Caco-2 (cell line): ENCODE data around the gene AKT1. TPM values are rescaled to one million over a fixed set of nuclear protein-coding genes. Genes with fewer than 3 reads are reported as not detected.
A peak's percentile ranks its signal among the peaks of the same experiment; 100 is the strongest.

Source experiments
- BruUV-seq: library from RNA; stranded (reverse); fragments of 400-500 nt; replicated peaks from 2 replicates; lab custom pipeline; 2021; lab: Mats Ljungman, UMichigan
- CTCF ChIA-PET: fragments of 300-600 bp; sonication (Branson Sonifier 250); formaldehyde crosslinking; loops from one replicate; lab custom pipeline; 2022; ENCODE audit warnings: antibody characterized with exemption; lab: Charles Lee
- POLR2A ChIA-PET: fragments of 300-600 bp; sonication (Branson Sonifier 250); formaldehyde crosslinking; loops from one replicate; lab custom pipeline; 2022; ENCODE audit warnings: antibody characterized with exemption; lab: Charles Lee
- DNase-seq, 2 experiments: peaks; one replicate each; pipeline versions ENCODE4 v3.0.0 to v3.0.0-alpha.2; 2020 to 2022
- H3K27me3 ChIP-seq: replicated peaks from 2 replicates; pipeline ENCODE4 v1.6.0; 2011; ENCODE audit warnings: low read length; ENCODE audit not compliant: control insufficient read depth, insufficient read depth
- H3K36me3 ChIP-seq: 2 replicates; pipeline ENCODE4 v1.5.1; 2011; ENCODE audit warnings: low read length; ENCODE audit not compliant: control insufficient read depth, insufficient read depth
- H3K4me1 ChIP-seq: fragments of 250-450 bp; sonication (Bioruptor Pico); 2 replicates; pipeline ENCODE4 v1.5.1; 2020; ENCODE audit warnings: mild to moderate bottlenecking
- H3K4me3 ChIP-seq: 2 replicates; pipeline ENCODE4 v1.5.1; 2011; ENCODE audit warnings: low read depth, mild to moderate bottlenecking, control low read depth, low read length
- H3K9me3 ChIP-seq: fragments of 250-450 bp; sonication (Bioruptor Pico); 2 replicates; pipeline ENCODE4 v1.5.1; 2020; ENCODE audit warnings: mild to moderate bottlenecking, moderate library complexity
- H3K27ac Mint-ChIP-seq: one replicate; pipeline ENCODE4 v1.8.0; 2022; ENCODE audit warnings: mixed read lengths; ENCODE audit not compliant: unreplicated experiment
- H3K27me3 Mint-ChIP-seq: one replicate; pipeline ENCODE4 v1.8.0; 2022; ENCODE audit warnings: mixed read lengths; ENCODE audit not compliant: insufficient read depth, unreplicated experiment
- H3K36me3 Mint-ChIP-seq: one replicate; pipeline ENCODE4 v1.8.0; 2022; ENCODE audit warnings: mild to moderate bottlenecking, mixed read lengths; ENCODE audit not compliant: insufficient read depth, unreplicated experiment
- H3K4me1 Mint-ChIP-seq: one replicate; pipeline ENCODE4 v1.8.0; 2022; ENCODE audit warnings: low read depth, mixed read lengths; ENCODE audit not compliant: unreplicated experiment
- H3K4me3 Mint-ChIP-seq: one replicate; pipeline ENCODE4 v1.8.0; 2022; ENCODE audit warnings: mild to moderate bottlenecking, moderate library complexity, mixed read lengths; ENCODE audit not compliant: unreplicated experiment
- H3K9me3 Mint-ChIP-seq: one replicate; pipeline ENCODE4 v1.8.0; 2022; ENCODE audit warnings: mixed read lengths; ENCODE audit not compliant: unreplicated experiment
- intact Hi-C: fragments of 100-400 bp; cut with micrococcal nuclease; formaldehyde crosslinking; loops from one replicate; pipeline ENCODE4 v1.10.0; 2022; ENCODE audit not compliant: unreplicated experiment
- total RNA-seq: library from RNA; stranded (reverse); gene quantifications from 2 replicates; pipeline ENCODE4 v1.2.3, GENCODE V29; 2022
- TF ChIP-seq, protein P1 (sequence below), 2 experiments: fragments of 200-600 bp in 1 of 2; IDR thresholded peaks; 1 replicate in 1 of 2; 2 replicates in 1 of 2; pipeline versions ENCODE4 v1.5.1 to v1.8.0; 2011 to 2022; ENCODE audit warnings: antibody characterized with exemption in 1 of 2, control low read depth in 1 of 2, inconsistent platforms in 1 of 2, low read depth in 1 of 2, low read length in 1 of 2, mild to moderate bottlenecking in 1 of 2, moderate library complexity in 1 of 2; ENCODE audit not compliant: insufficient read depth in 1 of 2, severe bottlenecking in 1 of 2, unreplicated experiment in 1 of 2

AKT1 gene
- total RNA-seq, 1 experiment from 2014 or later, result 110 TPM

DNA sequence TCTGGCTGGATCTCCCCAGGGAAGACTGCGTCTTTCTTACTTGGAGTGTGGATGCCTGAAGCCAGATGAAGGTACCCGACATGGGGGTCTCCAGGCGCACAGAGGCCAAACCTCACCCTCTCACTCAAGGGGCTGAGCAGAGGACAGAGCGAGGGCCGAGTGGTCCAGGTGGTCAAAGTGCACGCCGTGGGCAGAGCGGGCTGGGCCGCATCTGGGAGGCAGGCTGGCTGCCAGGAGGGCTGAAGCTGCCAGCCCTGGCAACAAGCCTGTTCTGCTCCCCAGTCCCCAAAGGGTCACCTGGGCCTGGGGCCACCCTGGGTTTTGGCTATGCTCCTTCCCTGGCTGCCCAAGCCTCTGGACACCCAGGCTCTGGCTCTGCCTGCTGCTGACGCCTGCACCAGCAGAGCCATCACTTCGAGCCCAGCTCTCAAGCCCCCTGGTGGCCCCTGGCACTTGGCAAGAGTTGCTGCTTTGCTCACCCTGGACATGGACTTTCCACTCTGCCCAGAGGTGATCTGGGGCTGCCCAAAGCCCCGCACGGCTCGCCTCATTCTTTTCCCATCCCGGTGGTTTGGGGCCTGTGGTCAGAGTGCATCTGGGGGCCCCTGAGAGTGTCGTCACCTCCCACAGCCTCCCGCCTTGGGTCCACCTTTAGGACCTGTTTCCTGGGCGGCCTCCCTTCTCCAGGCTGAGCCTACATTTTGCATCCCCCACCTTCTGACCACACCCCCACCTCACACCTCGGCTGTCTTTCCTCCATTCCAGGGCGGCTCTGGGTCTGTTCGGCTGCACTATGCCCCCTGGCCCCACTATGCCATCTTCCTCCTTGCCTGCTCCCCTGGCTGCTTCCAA is 68.7 kb downstream of the AKT1 start:
- intact Hi-C loops, result no loop called here
- H3K4me1 ChIP-seq, result peaks cover 12% of the 10 kb centered on the region
- Mint-ChIP-seq H3K4me1 (no peaks in the 10 kb centered on the region), H3K9me3 (no peaks in the 10 kb centered on the region), H3K4me3 (no peak overlapping the region), H3K27me3 (peaks cover 7% of the 10 kb centered on the region), H3K27ac (no peak overlapping the region), H3K36me3 (peaks cover 11% of the 10 kb centered on the region)
- TF ChIP-seq, protein P1, sequence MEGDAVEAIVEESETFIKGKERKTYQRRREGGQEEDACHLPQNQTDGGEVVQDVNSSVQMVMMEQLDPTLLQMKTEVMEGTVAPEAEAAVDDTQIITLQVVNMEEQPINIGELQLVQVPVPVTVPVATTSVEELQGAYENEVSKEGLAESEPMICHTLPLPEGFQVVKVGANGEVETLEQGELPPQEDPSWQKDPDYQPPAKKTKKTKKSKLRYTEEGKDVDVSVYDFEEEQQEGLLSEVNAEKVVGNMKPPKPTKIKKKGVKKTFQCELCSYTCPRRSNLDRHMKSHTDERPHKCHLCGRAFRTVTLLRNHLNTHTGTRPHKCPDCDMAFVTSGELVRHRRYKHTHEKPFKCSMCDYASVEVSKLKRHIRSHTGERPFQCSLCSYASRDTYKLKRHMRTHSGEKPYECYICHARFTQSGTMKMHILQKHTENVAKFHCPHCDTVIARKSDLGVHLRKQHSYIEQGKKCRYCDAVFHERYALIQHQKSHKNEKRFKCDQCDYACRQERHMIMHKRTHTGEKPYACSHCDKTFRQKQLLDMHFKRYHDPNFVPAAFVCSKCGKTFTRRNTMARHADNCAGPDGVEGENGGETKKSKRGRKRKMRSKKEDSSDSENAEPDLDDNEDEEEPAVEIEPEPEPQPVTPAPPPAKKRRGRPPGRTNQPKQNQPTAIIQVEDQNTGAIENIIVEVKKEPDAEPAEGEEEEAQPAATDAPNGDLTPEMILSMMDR (IDR thresholded peaks at IDR 0.05; ENCODE audit: insufficient read depth in 1 of 2, low read depth in 1 of 2, low read length in 1 of 2, severe bottlenecking in 1 of 2, unreplicated experiment in 1 of 2), result peak; percentile 13 to 16
- POLR2A ChIA-PET, result no interaction called here
- CTCF ChIA-PET, result no interaction called here
- H3K4me3 ChIP-seq, result no peak overlapping the region
- no peaks in the 10 kb centered on the region for H3K9me3 ChIP-seq
- H3K27me3 ChIP-seq, result no peaks in the 10 kb centered on the region
- no peaks in the 10 kb centered on the region for H3K36me3 ChIP-seq
- peak in 1 of 2 experiments; percentile 43 for DNase-seq
- BruUV-seq, result no TSS peak

DNA sequence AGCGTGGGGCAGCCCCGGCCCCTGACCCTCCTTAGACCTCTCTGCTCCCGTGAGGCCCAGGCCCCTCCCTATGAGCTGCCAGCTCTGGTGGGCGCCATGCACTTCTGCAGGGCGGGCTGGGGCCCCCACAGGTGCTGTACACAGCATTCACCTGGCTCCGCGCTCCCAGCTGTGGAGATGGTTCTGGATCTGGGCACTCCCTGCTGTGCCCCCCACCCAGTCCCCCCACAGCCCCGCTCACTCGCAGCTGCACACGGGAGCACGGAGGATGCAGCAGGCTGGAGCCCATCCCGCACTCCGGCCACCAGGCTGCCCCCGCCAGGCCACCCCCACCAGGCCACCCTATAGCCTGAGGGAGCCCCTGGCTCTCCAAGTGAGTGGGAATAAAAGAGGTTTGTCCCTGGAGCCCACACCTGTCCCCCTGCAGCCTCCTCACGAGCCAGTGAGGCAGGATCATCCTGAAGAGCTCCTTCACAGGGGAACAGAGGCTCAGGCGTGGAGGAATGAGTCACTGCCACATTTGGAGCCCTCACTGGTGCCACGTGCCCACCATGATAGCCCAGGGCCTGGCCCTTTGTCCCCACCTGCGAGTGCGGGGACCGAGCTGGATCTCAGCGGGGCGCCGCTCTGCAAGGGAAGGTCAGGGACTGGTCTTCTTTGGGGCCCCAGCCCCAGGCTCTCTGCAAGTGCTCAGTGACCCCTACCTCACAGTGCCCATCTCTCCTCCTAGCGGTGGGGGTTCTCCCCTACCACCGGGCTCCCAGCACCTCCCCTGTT is 69.6 kb downstream of the AKT1 start:
- Mint-ChIP-seq H3K27ac (no peak overlapping the region), H3K36me3 (peaks cover 11% of the 10 kb centered on the region), H3K4me3 (peak overlapping the region; percentile 54), H3K4me1 (no peaks in the 10 kb centered on the region), H3K9me3 (no peaks in the 10 kb centered on the region), H3K27me3 (peaks cover 7% of the 10 kb centered on the region)
- Histone ChIP-seq H3K27me3 (no peaks in the 10 kb centered on the region), H3K36me3 (no peaks in the 10 kb centered on the region), H3K4me3 (no peak overlapping the region), H3K4me1 (peaks cover 12% of the 10 kb centered on the region), H3K9me3 (no peaks in the 10 kb centered on the region)
- no TSS peak for BruUV-seq
- intact Hi-C loops, result no loop called here
- TF ChIP-seq, protein P1 (IDR thresholded peaks at IDR 0.05; ENCODE audit: insufficient read depth in 1 of 2, low read depth in 1 of 2, low read length in 1 of 2, severe bottlenecking in 1 of 2, unreplicated experiment in 1 of 2), result no peak
- no peak for DNase-seq
- POLR2A ChIA-PET, result no interaction called here
- CTCF ChIA-PET, result interaction anchor here (0.8 to 0.9 kb wide), 2 partner anchors 23 to 102 kb away, joined by 3 read pairs; no protein-coding TSS in a partner anchor

DNA sequence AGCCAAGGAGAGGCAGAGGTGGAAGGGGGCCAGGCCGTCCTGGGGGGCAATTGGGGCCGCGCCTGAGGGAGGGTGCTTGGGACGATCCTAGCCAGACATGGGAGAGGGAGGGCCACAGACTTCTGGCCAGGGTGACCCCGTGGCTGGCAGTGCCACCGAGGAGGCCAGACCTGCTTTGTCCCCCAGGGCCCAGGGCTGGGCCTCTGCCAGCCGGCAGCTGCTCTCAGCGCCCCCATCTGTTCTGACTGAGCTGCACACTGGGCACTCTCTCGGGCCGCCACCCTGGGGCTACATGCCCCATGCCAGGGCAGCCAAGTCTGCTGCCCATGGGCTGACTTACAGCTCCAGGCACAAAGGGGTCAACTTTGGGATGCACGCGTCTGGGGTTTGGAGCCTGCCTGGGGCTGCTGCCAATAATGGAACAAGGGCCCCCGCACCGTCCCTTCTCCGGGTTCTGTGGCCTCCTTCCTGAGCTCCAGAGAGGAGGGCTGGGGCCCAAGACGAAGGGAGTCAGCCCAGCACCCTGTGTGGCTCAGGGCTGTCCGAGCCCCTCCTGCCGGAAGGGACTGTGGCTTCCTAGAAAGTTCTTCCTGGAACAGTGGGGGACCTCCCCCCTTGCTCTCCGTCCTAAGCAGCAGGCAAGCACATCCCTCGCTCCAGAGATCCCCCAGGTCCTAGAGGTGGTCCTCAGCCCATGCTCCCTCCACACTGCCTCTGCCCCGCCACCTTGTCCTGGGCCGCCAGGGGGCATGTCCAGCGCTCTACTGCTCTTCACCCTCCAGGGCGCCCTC is 70.4 kb downstream of the AKT1 start:
- DNase-seq, result no peak
- BruUV-seq, result no TSS peak
- H3K27me3 Mint-ChIP-seq, result peaks cover 7% of the 10 kb centered on the region
- TF ChIP-seq, protein P1 (IDR thresholded peaks at IDR 0.05; ENCODE audit: insufficient read depth in 1 of 2, low read depth in 1 of 2, low read length in 1 of 2, severe bottlenecking in 1 of 2, unreplicated experiment in 1 of 2), result no peak
- ChIA-PET POLR2A (no interaction called here), CTCF (interaction anchor here (0.8 to 0.9 kb wide), 2 partner anchors 24 to 103 kb away, joined by 3 read pairs; no protein-coding TSS in a partner anchor)
- no peaks in the 10 kb centered on the region for H3K4me1 Mint-ChIP-seq
- intact Hi-C loops, result no loop called here
- Histone ChIP-seq H3K4me1 (peaks cover 12% of the 10 kb centered on the region), H3K27me3 (no peaks in the 10 kb centered on the region), H3K4me3 (peak overlapping the region; percentile 75), H3K9me3 (no peaks in the 10 kb centered on the region), H3K36me3 (no peaks in the 10 kb centered on the region)
- H3K9me3 Mint-ChIP-seq, result no peaks in the 10 kb centered on the region
- H3K27ac Mint-ChIP-seq, result no peak overlapping the region
- H3K4me3 Mint-ChIP-seq, result peak overlapping the region; percentile 54
- H3K36me3 Mint-ChIP-seq, result peaks cover 7% of the 10 kb centered on the region
